ENCODE results near the gene NDUFS3. TPM values are rescaled to one million over a fixed set of nuclear protein-coding genes. Genes with fewer than 3 reads are reported as not detected.
A peak's percentile ranks its signal among the peaks of the same experiment; 100 is the strongest.

NDUFS3 gene
- total RNA-seq, 2 donors from 2014 or later, result 90.3 to 167 TPM

DNA sequence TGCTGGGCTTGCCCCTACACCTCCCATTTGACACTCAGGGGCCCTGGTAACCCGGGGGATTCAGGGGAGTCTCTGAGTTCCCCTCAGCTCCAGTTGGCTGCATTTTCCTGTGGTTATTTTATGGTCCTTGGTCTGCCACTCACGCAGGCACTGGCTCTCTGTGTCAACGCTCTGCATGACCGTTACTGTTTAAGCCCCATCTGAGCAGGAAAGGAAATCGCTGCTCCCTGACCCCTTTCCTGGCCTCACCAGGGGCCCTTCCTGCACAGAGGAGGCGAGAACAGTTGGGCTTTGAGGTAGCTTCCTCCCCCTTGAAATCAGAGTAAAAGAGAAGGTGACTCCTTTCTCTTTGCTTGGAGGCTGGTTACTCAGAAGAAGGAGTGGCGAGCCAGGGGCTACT, 12.9 kb downstream of the NDUFS3 start:
- Mint-ChIP-seq H3K9me3 (no peaks in the 10 kb centered on the region), H3K27me3 (peaks cover 23% of the 10 kb centered on the region), H3K36me3 (ENCODE audit: low read depth) (peaks cover 9% of the 10 kb centered on the region), H3K4me3 (no peak overlapping the region), H3K4me1 (peaks cover 5% of the 10 kb centered on the region), H3K27ac (no peak overlapping the region)
- no peak for ATAC-seq (replicated peaks)

DNA sequence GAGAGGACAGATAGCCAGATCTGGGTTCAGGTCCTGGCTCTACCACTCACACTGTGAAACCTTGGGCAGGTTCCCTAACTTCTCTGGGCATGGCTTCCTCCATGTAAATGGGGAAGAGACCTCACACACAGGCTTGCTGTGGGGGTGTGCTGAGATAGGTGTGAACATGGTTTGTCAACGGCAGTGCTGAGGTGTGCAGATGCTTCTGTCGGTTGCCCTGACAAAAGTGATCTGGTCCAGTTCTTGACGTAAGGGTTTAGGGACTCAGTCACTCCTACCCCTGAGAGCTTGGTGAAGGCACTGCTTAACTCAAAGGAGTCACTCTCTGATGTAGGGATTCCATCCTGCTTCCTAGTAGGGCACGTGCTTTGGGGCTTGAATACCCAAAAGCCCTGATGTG, 13.4 kb downstream of the NDUFS3 start:
- no peak for ATAC-seq (replicated peaks)
- Mint-ChIP-seq H3K4me3 (no peak overlapping the region), H3K36me3 (ENCODE audit: low read depth) (peaks cover 9% of the 10 kb centered on the region), H3K27ac (no peak overlapping the region), H3K27me3 (peaks cover 23% of the 10 kb centered on the region), H3K4me1 (peaks cover 5% of the 10 kb centered on the region), H3K9me3 (no peaks in the 10 kb centered on the region)

DNA sequence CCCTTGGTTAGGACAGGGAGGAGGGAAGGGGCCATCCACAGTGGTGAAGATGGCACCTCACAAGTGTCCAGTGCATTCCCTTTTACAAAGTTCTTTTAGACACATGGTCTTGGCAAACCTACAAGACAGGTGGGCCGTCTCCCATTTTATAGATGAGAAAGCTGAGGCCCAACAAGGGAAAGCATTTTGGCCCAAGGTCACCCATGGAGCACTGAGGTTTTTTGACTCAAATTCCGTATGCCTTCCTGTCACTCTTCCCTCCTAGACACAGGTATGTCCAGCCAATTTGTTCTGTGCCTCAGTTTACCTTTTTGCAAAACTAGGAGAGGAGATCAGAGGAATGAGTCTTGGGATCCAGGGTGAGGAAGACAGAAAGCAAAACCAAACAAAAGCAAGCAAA, 14.1 kb downstream of the NDUFS3 start:
- Mint-ChIP-seq H3K4me3 (no peak overlapping the region), H3K27ac (no peak overlapping the region), H3K9me3 (no peaks in the 10 kb centered on the region), H3K36me3 (ENCODE audit: low read depth) (peaks cover 9% of the 10 kb centered on the region), H3K27me3 (peaks cover 23% of the 10 kb centered on the region), H3K4me1 (peaks cover 5% of the 10 kb centered on the region)
- no peak for ATAC-seq (replicated peaks)

- Mint-ChIP-seq H3K4me3 (no peak overlapping the region), H3K27ac (no peak overlapping the region), H3K36me3 (ENCODE audit: low read depth) (peaks cover 9% of the 10 kb centered on the region), H3K9me3 (no peaks in the 10 kb centered on the region), H3K4me1 (peaks cover 5% of the 10 kb centered on the region), H3K27me3 (peaks cover 23% of the 10 kb centered on the region)
- no peak for ATAC-seq (replicated peaks)
Measured at GRCh38 chr11:47593492-47593933, 14.6 kb downstream of the NDUFS3 start.

DNA sequence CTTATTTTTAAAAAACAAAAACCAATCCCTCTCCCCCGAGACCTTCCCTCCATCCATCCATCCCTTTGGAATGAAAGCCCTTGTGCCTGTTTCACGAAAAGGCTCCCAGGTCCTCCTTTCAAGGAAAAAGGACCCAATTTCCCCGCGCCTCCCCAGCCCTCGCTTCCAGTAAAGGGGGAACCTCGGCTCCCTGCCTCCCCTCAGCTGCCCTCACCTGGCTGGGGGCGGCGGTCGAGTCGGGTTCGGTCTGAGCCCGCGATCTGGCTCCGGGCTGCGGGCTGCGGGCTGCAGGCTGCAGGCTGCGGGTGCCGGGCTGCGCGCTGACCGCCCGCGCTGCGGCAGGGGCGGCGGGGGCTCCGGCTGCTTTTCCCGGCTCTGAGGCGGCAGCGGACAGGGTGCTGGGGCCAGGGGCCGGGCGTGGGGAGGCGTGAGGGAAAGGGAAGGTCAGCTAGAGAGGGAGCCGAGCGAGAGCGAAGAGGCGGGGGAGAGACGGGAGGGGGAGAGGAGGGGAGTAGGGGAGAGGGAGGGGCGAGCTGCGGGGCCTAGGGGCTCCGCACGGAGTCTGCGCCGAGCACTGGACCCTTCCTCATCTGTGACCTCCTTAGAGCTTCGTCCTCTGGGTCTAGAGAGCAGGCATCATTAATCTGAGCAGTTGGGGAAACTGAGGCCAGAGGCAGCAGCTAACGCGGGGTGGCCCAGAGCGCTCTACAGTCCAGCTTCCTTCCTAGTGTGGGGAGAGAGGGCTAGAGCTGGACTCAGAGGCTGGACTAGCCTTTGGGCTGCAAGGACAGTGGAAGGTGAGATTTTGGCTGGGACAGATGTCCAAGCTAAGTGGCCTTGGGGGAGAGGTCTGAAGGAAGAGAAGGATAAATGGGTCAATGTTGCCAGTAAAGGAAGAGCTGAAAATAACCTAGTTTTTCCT, 15.3 kb downstream of the NDUFS3 start, which contains the start of gene C1QTNF4:
C1QTNF4 (minus strand) TSS at position 478 of the 922 bp plus-strand sequence. CDS start 3,601 bp downstream, outside the sequence.
- peaks cover 5% of the 10 kb centered on the region for H3K4me1 Mint-ChIP-seq
- H3K9me3 Mint-ChIP-seq, result no peaks in the 10 kb centered on the region
- no peak within 1 kb of the TSS for H3K4me3 Mint-ChIP-seq
- H3K27me3 Mint-ChIP-seq, result peaks cover 23% of the 10 kb centered on the region
- H3K36me3 Mint-ChIP-seq (ENCODE audit: low read depth), result peaks cover 9% of the 10 kb centered on the region
- no peak for ATAC-seq (replicated peaks)
- H3K27ac Mint-ChIP-seq, result no peak within 1 kb of the TSS

DNA sequence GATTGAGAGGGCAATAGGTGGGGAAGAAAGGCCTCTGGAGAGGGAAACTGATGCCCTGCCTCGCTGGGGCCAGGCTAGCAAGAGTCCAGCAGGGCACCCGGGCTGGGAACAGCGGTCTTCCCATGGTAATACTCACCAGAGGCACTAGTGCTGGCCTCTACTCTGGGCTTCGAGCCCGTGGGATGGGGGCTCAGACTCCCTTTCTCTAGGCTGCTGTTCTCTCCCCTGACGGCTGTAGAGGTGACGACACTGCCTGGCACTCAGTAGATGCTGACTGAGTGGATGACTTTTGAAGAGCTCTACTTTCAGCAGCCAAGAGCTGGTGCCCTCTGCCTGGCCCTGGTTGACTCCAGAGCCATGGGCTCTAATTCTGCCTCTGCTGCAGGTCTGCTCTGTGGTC, 16.2 kb downstream of the NDUFS3 start:
- Mint-ChIP-seq H3K27ac (no peak overlapping the region), H3K36me3 (ENCODE audit: low read depth) (peaks cover 9% of the 10 kb centered on the region), H3K4me3 (no peak overlapping the region), H3K27me3 (peaks cover 23% of the 10 kb centered on the region), H3K9me3 (no peaks in the 10 kb centered on the region), H3K4me1 (peaks cover 5% of the 10 kb centered on the region)
- no peak for ATAC-seq (replicated peaks)

- H3K27ac Mint-ChIP-seq, result no peak overlapping the region
- H3K36me3 Mint-ChIP-seq (ENCODE audit: low read depth), result peaks cover 9% of the 10 kb centered on the region
- ATAC-seq (replicated peaks), result no peak
- H3K4me1 Mint-ChIP-seq, result peaks cover 5% of the 10 kb centered on the region
- H3K4me3 Mint-ChIP-seq, result no peak overlapping the region
- H3K27me3 Mint-ChIP-seq, result peaks cover 23% of the 10 kb centered on the region
- no peaks in the 10 kb centered on the region for H3K9me3 Mint-ChIP-seq
Measured at GRCh38 chr11:47595967-47596366, 17.1 kb downstream of the NDUFS3 start.

DNA sequence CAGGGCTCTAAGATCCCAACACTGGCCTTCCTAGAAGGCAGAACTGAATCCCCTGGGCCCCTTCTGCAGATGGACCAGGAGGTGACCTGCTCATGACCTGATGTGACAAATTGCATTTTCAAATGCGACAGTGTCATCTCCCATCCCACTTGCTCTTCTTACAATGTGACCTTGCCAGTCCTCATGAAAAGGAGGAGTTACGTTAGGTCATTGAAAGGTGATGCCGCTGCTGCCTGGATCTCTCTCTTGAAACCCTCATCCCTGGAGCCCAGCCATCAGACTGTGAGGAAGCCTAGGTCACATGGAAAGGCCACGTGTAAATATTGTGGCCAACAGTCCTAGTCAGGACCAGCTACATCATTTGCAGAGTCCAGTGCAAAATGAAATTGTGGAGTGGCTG, 21.0 kb downstream of the NDUFS3 start:
- peaks cover 9% of the 10 kb centered on the region for H3K27me3 Mint-ChIP-seq
- no peaks in the 10 kb centered on the region for H3K9me3 Mint-ChIP-seq
- no peak overlapping the region for H3K27ac Mint-ChIP-seq
- peaks cover 9% of the 10 kb centered on the region for H3K36me3 Mint-ChIP-seq (ENCODE audit: low read depth)
- ATAC-seq (replicated peaks), result no peak
- H3K4me3 Mint-ChIP-seq, result no peak overlapping the region
- no peaks in the 10 kb centered on the region for H3K4me1 Mint-ChIP-seq

DNA sequence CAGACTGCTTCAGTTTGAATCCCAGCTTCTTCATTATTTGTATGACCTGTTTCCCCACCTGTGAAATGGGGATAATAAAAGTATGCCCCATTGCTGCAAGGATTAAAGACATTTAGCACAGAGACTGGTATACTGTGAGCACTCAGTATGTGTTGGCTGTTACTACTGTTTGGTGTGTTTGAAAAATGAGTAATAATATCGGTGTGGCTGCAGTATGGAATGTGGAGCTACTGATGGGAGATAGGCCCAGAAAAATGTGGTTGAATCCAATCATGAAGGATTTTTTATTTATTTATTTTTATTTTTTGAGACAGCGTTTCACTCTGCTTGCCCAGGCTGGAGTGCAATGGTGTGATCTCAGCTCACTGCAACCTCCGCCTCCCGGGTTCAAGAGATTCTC, 24.4 kb downstream of the NDUFS3 start:
- Mint-ChIP-seq H3K27me3 (no peaks in the 10 kb centered on the region), H3K27ac (no peak overlapping the region), H3K4me3 (no peak overlapping the region), H3K4me1 (no peaks in the 10 kb centered on the region), H3K9me3 (no peaks in the 10 kb centered on the region), H3K36me3 (ENCODE audit: low read depth) (peaks cover 25% of the 10 kb centered on the region)
- ATAC-seq (replicated peaks), result no peak

GRCh38 chr11:47605921-47606320, 27.0 kb downstream of the NDUFS3 start:
- H3K36me3 Mint-ChIP-seq (ENCODE audit: low read depth), result peaks cover 33% of the 10 kb centered on the region
- ATAC-seq (replicated peaks), result no peak
- no peak overlapping the region for H3K27ac Mint-ChIP-seq
- no peaks in the 10 kb centered on the region for H3K9me3 Mint-ChIP-seq
- peaks cover 5% of the 10 kb centered on the region for H3K4me1 Mint-ChIP-seq
- no peaks in the 10 kb centered on the region for H3K27me3 Mint-ChIP-seq
- H3K4me3 Mint-ChIP-seq, result no peak overlapping the region

DNA sequence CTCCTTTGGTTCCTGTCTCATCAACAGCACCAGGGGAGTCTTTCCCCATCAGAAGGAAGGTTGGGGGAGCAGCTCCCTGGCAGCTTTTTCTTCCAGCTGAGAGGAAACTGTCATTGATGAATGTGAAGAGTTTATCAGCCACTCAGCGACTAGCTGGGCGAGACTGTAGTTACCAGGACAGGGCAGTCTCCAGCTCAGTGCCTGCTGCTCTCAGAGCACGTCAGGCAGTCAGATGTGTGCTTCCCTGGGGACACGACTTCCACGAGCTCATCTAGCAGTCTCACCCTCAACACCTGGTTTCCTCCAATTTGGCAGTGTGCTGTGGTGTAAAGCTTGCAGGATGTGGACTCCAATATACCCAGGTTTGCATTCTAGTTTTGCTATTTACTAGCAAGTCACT, 27.9 kb downstream of the NDUFS3 start:
- H3K4me3 Mint-ChIP-seq, result no peak overlapping the region
- ATAC-seq (replicated peaks), result no peak
- no peak overlapping the region for H3K27ac Mint-ChIP-seq
- H3K9me3 Mint-ChIP-seq, result no peaks in the 10 kb centered on the region
- H3K36me3 Mint-ChIP-seq (ENCODE audit: low read depth), result peaks cover 35% of the 10 kb centered on the region
- H3K4me1 Mint-ChIP-seq, result peaks cover 5% of the 10 kb centered on the region
- H3K27me3 Mint-ChIP-seq, result no peaks in the 10 kb centered on the region

DNA sequence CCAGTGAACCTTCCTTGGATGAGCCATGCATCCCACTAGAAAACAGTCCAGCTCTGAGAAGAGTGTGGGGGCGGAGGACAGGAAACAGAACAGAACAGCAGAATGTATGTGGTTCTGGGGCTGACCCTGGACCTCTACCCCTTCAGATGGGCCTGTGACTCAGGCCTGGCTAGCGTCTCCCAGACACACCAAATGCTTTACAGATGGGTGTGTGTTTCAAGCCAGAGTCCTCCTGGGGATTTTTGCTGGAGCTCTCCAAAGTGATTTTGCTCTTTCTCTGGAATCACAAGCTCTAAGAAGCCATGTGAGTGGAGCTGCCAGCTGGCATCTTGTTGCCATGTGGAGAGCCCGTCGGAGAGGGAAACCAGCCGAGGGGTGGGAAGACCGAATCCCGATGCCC, 28.5 kb downstream of the NDUFS3 start:
- H3K4me3 Mint-ChIP-seq, result no peak overlapping the region
- H3K27me3 Mint-ChIP-seq, result no peaks in the 10 kb centered on the region
- peaks cover 5% of the 10 kb centered on the region for H3K4me1 Mint-ChIP-seq
- ATAC-seq (replicated peaks), result no peak
- peaks cover 35% of the 10 kb centered on the region for H3K36me3 Mint-ChIP-seq (ENCODE audit: low read depth)
- no peak overlapping the region for H3K27ac Mint-ChIP-seq
- no peaks in the 10 kb centered on the region for H3K9me3 Mint-ChIP-seq

GRCh38 chr11:47609675-47610074, 30.8 kb downstream of the NDUFS3 start:
- ATAC-seq (replicated peaks), result no peak
- H3K4me3 Mint-ChIP-seq, result no peak overlapping the region

GRCh38 chr11:47611348-47611794, 32.5 kb downstream of the NDUFS3 start:
- H3K4me1 Mint-ChIP-seq, result peaks cover 5% of the 10 kb centered on the region
- H3K36me3 Mint-ChIP-seq (ENCODE audit: low read depth), result peaks cover 28% of the 10 kb centered on the region
- H3K27ac Mint-ChIP-seq, result no peak overlapping the region
- H3K4me3 Mint-ChIP-seq, result no peak overlapping the region
- H3K27me3 Mint-ChIP-seq, result no peaks in the 10 kb centered on the region
- ATAC-seq (replicated peaks), result no peak
- H3K9me3 Mint-ChIP-seq, result no peaks in the 10 kb centered on the region

More at GRCh38 chr11:47609675-47610074, 30.8 kb downstream of the NDUFS3 start:
- Mint-ChIP-seq H3K27ac (no peak overlapping the region), H3K36me3 (ENCODE audit: low read depth) (peaks cover 35% of the 10 kb centered on the region), H3K9me3 (no peaks in the 10 kb centered on the region), H3K4me1 (peaks cover 5% of the 10 kb centered on the region), H3K27me3 (no peaks in the 10 kb centered on the region)

DNA sequence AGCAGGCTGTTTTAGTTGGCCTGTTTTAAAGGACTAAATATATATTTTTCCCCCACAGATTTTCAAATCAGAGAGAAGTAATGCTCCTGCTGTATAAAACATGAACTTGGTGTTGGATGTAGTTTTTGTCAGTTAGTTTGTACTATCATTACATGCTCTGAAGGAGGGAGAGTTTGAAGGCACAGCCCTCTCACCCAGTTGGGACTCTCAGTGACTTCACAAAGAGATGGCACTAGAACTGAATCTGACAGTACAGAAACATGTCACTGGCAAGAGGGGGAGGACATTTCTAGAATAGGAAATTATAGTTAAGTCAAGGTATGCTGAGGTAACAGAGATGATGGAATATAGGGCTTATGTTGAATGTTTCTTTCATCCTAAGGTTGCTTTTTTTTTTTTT, 36.4 kb downstream of the NDUFS3 start:
- Mint-ChIP-seq H3K4me1 (no peaks in the 10 kb centered on the region), H3K4me3 (no peak overlapping the region), H3K27me3 (no peaks in the 10 kb centered on the region), H3K27ac (peak overlapping the region; percentile 56), H3K36me3 (ENCODE audit: low read depth) (peaks cover 54% of the 10 kb centered on the region), H3K9me3 (no peaks in the 10 kb centered on the region)
- ATAC-seq (replicated peaks), result no peak
